ENCODE results near the gene PPP2R1B.

The PPP2R1B gene

GRCh38 chr11:111736181-111736590 is 30.0 kb downstream of the PPP2R1B start:
- Histone ChIP-seq H3K4me3 (ENCODE audit: low read depth in 1 of 2, low read length in 1 of 2) (no peak overlapping the region), H3K27me3 (no peaks in the 10 kb centered on the region), H3K4me1 (ENCODE audit: control insufficient read depth in 1 of 2, insufficient read depth in 1 of 2, low read depth in 1 of 2, low read length in 1 of 2) (peaks cover 6 to 20% of the 10 kb centered on the region in 2 experiments), H3K9me3 (no peaks in the 10 kb centered on the region), H3K36me3 (peaks cover 14% of the 10 kb centered on the region), H3K27ac (no peak overlapping the region)
- no peak for TF ChIP-seq CTCF (IDR thresholded peaks at IDR 0.05)

- TF ChIP-seq CTCF (IDR thresholded peaks at IDR 0.05): no peak
- Histone ChIP-seq H3K27me3 (no peaks in the 10 kb centered on the region), H3K27ac (no peak overlapping the region), H3K4me1 (ENCODE audit: control insufficient read depth in 1 of 2, insufficient read depth in 1 of 2, low read depth in 1 of 2, low read length in 1 of 2) (peaks cover 6 to 20% of the 10 kb centered on the region in 2 experiments), H3K36me3 (peaks cover 14% of the 10 kb centered on the region), H3K9me3 (no peaks in the 10 kb centered on the region), H3K4me3 (ENCODE audit: low read depth in 1 of 2, low read length in 1 of 2) (no peak overlapping the region)
Measured at GRCh38 chr11:111735262-111736116, 30.7 kb downstream of the PPP2R1B start.

GRCh38 chr11:111734954-111735261 is 31.3 kb downstream of the PPP2R1B start:
- Histone ChIP-seq H3K4me1 (ENCODE audit: control insufficient read depth in 1 of 2, insufficient read depth in 1 of 2, low read depth in 1 of 2, low read length in 1 of 2) (peaks cover 6 to 20% of the 10 kb centered on the region in 2 experiments), H3K9me3 (no peaks in the 10 kb centered on the region), H3K4me3 (ENCODE audit: low read depth in 1 of 2, low read length in 1 of 2) (no peak overlapping the region), H3K27ac (no peak overlapping the region), H3K36me3 (peaks cover 14% of the 10 kb centered on the region), H3K27me3 (no peaks in the 10 kb centered on the region)
- TF ChIP-seq CTCF (IDR thresholded peaks at IDR 0.05): no peak

GRCh38 chr11:111734101-111734953 is 31.9 kb downstream of the PPP2R1B start:
- Histone ChIP-seq H3K4me1 (ENCODE audit: control insufficient read depth in 1 of 2, insufficient read depth in 1 of 2, low read depth in 1 of 2, low read length in 1 of 2) (peaks cover 6 to 20% of the 10 kb centered on the region in 2 experiments), H3K27me3 (no peaks in the 10 kb centered on the region), H3K27ac (no peak overlapping the region), H3K9me3 (no peaks in the 10 kb centered on the region), H3K4me3 (ENCODE audit: low read depth in 1 of 2, low read length in 1 of 2) (no peak overlapping the region), H3K36me3 (peaks cover 14% of the 10 kb centered on the region)
- no peak for TF ChIP-seq CTCF (IDR thresholded peaks at IDR 0.05)

GRCh38 chr11:111733611-111734088 is 32.5 kb downstream of the PPP2R1B start:
- Histone ChIP-seq H3K27ac (no peak overlapping the region), H3K36me3 (peaks cover 14% of the 10 kb centered on the region), H3K4me3 (ENCODE audit: low read depth in 1 of 2, low read length in 1 of 2) (no peak overlapping the region), H3K9me3 (no peaks in the 10 kb centered on the region), H3K27me3 (no peaks in the 10 kb centered on the region), H3K4me1 (ENCODE audit: control insufficient read depth in 1 of 2, insufficient read depth in 1 of 2, low read depth in 1 of 2, low read length in 1 of 2) (peaks cover 6 to 16% of the 10 kb centered on the region in 2 experiments)
- no peak for TF ChIP-seq CTCF (IDR thresholded peaks at IDR 0.05)

Data from neutrophil (primary cell).